Measurements from ENCODE around the gene MMP10.

The MMP10 gene

GRCh38 chr11:102724904-102725500 is 55.4 kb downstream of the MMP10 start, which contains the start of gene MMP8:
Gene MMP8, minus strand, starts transcription at chr11:102724954. Its CDS starts 99 bp downstream, at chr11:102724855.
- no peak for DNase-seq

- no peak for DNase-seq
These were observed 57.6 kb downstream of the MMP10 start for GRCh38 chr11:102722821-102723220.

Measured in activated CD4-positive, CD25-positive, alpha-beta regulatory T cell (primary cell).